ENCODE data around the gene MBD6. TPM values are rescaled to one million over a fixed set of nuclear protein-coding genes. Genes with fewer than 3 reads are reported as not detected.
A peak's percentile ranks its signal among the peaks of the same experiment; 100 is the strongest.

Gene MBD6
- total and polyA plus RNA-seq, 2 of the 13 experiments (the other 11 are each of a cell fraction or from before 2014, with no cell fraction given): 4.1 to 5.9 TPM

DNA sequence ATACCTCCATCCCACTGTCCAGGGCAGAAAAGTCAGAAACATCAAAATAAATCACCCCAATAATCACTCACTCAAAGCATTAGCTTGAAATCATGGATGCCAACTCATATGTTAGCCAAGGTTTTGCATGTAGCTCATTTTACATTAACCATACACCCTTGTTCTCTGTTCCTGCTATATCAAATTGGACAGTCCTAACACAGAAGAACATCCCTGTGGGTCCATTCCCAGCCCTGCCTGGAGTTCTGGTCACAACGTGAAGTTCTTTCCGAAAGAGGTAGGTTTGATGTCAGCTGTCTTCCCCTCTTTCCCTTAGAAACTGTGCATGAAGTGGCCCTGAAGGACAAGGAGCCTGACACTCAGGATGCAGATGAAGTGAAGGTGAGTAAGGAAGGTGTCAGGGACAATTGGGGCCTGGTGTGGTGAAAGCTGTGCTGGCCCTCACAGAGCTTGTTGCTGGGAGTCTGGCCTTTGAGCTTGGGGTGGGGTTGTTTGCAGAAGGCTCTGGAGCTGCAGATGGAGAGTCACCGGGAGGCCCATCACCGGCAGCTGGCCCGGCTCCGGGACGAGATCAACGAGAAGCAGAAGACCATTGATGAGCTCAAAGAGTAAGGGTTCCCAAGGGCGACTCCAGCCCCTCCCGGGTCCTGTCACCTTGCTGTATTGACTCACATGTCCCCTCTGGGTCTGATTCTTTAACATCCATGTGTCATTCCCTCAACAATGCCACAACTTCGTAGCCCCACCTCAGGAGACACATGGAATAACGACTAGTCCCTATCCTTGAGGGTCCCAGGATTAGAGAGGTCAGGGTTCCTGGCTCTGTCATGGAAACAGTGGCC lies 53.4 kb downstream of the MBD6 start (continued):
- TF ChIP-seq, protein P1, sequence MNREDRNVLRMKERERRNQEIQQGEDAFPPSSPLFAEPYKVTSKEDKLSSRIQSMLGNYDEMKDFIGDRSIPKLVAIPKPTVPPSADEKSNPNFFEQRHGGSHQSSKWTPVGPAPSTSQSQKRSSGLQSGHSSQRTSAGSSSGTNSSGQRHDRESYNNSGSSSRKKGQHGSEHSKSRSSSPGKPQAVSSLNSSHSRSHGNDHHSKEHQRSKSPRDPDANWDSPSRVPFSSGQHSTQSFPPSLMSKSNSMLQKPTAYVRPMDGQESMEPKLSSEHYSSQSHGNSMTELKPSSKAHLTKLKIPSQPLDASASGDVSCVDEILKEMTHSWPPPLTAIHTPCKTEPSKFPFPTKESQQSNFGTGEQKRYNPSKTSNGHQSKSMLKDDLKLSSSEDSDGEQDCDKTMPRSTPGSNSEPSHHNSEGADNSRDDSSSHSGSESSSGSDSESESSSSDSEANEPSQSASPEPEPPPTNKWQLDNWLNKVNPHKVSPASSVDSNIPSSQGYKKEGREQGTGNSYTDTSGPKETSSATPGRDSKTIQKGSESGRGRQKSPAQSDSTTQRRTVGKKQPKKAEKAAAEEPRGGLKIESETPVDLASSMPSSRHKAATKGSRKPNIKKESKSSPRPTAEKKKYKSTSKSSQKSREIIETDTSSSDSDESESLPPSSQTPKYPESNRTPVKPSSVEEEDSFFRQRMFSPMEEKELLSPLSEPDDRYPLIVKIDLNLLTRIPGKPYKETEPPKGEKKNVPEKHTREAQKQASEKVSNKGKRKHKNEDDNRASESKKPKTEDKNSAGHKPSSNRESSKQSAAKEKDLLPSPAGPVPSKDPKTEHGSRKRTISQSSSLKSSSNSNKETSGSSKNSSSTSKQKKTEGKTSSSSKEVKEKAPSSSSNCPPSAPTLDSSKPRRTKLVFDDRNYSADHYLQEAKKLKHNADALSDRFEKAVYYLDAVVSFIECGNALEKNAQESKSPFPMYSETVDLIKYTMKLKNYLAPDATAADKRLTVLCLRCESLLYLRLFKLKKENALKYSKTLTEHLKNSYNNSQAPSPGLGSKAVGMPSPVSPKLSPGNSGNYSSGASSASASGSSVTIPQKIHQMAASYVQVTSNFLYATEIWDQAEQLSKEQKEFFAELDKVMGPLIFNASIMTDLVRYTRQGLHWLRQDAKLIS (CRISPR knock-in tag; IDR thresholded peaks at IDR 0.05): no peak
- TF ChIP-seq SRSF1 (optimal IDR thresholded peaks at IDR 0.05; ENCODE audit: low read depth, low read length): no peak
- TF ChIP-seq HMG20A (CRISPR knock-in tag; IDR thresholded peaks at IDR 0.05; ENCODE audit: borderline replicate concordance): 0 out of 2 replicates have a peak, but pooled peaks have one; percentile 21
- peak; percentile 47; the same call in 1 of the 2 replicates for TF ChIP-seq ZNF644 (CRISPR knock-in tag; IDR thresholded peaks at IDR 0.05; ENCODE audit: low read depth)
- no peak for TF ChIP-seq ZNF564 (CRISPR knock-in tag; IDR thresholded peaks at IDR 0.05)
- TF ChIP-seq MATR3 (CRISPR knock-in tag; IDR thresholded peaks at IDR 0.05): no peak
- no peak for TF ChIP-seq ZNF12 (CRISPR knock-in tag; IDR thresholded peaks at IDR 0.05)
- no peak for TF ChIP-seq FOXA1 (IDR thresholded peaks at IDR 0.05)
- TF ChIP-seq FOXA1 (CRISPR knock-in tag; IDR thresholded peaks at IDR 0.05): peak; percentile 62; the same call in 1 of the 2 replicates
- TF ChIP-seq ZFP82 (CRISPR knock-in tag; IDR thresholded peaks at IDR 0.05; ENCODE audit: borderline replicate concordance): no peak
- peak; percentile 44 to 58; a peak in 2 of 4 replicates for TF ChIP-seq POLR2A (IDR thresholded peaks at IDR 0.05; ENCODE audit: insufficient read depth in 1 of 2, low read depth in 2 of 2, low read length in 2 of 2)
- TF ChIP-seq ZNF788 (CRISPR knock-in tag; IDR thresholded peaks at IDR 0.05; ENCODE audit: borderline replicate concordance): peak; percentile 95
- TF ChIP-seq SMARCE1 (IDR thresholded peaks at IDR 0.05; ENCODE audit: borderline replicate concordance): no peak
- peak; percentile 63; the same call in 1 of the 2 replicates for TF ChIP-seq ZNF746 (CRISPR knock-in tag; IDR thresholded peaks at IDR 0.05)
- peak; percentile 35; the same call in 1 of the 2 replicates for TF ChIP-seq MIER3 (CRISPR knock-in tag; IDR thresholded peaks at IDR 0.05; ENCODE audit: borderline replicate concordance)
- peak; percentile 53; the same call in 1 of the 3 replicates for TF ChIP-seq MXI1 (IDR thresholded peaks at IDR 0.05; ENCODE audit: borderline replicate concordance, low read depth, low read length)
- peak; percentile 62; the same call in 1 of the 2 replicates for TF ChIP-seq ZNF431 (CRISPR knock-in tag; IDR thresholded peaks at IDR 0.05; ENCODE audit: borderline replicate concordance, low read depth)
- peak; percentile 16; the same call in 1 of the 2 replicates for TF ChIP-seq STAG1 (CRISPR knock-in tag; IDR thresholded peaks at IDR 0.05)
- TF ChIP-seq, protein P2, sequence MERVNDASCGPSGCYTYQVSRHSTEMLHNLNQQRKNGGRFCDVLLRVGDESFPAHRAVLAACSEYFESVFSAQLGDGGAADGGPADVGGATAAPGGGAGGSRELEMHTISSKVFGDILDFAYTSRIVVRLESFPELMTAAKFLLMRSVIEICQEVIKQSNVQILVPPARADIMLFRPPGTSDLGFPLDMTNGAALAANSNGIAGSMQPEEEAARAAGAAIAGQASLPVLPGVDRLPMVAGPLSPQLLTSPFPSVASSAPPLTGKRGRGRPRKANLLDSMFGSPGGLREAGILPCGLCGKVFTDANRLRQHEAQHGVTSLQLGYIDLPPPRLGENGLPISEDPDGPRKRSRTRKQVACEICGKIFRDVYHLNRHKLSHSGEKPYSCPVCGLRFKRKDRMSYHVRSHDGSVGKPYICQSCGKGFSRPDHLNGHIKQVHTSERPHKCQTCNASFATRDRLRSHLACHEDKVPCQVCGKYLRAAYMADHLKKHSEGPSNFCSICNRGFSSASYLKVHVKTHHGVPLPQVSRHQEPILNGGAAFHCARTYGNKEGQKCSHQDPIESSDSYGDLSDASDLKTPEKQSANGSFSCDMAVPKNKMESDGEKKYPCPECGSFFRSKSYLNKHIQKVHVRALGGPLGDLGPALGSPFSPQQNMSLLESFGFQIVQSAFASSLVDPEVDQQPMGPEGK (CRISPR knock-in tag; IDR thresholded peaks at IDR 0.05): peak; percentile 60
- no peak for TF ChIP-seq LCORL (IDR thresholded peaks at IDR 0.05)
- TF ChIP-seq LCORL (CRISPR knock-in tag; IDR thresholded peaks at IDR 0.05): peak; percentile 95
- TF ChIP-seq, protein P3, sequence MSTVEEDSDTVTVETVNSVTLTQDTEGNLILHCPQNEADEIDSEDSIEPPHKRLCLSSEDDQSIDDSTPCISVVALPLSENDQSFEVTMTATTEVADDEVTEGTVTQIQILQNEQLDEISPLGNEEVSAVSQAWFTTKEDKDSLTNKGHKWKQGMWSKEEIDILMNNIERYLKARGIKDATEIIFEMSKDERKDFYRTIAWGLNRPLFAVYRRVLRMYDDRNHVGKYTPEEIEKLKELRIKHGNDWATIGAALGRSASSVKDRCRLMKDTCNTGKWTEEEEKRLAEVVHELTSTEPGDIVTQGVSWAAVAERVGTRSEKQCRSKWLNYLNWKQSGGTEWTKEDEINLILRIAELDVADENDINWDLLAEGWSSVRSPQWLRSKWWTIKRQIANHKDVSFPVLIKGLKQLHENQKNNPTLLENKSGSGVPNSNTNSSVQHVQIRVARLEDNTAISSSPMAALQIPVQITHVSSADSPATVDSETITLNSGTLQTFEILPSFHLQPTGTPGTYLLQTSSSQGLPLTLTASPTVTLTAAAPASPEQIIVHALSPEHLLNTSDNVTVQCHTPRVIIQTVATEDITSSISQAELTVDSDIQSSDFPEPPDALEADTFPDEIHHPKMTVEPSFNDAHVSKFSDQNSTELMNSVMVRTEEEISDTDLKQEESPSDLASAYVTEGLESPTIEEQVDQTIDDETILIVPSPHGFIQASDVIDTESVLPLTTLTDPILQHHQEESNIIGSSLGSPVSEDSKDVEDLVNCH (CRISPR knock-in tag; IDR thresholded peaks at IDR 0.05): no peak
- no peak for TF ChIP-seq ZNF724P (CRISPR knock-in tag; IDR thresholded peaks at IDR 0.05; ENCODE audit: borderline replicate concordance)
- TF ChIP-seq MEF2D (CRISPR knock-in tag; IDR thresholded peaks at IDR 0.05): peak; percentile 43

All from HepG2 (cell line).